ENCODE measurements around the gene BTBD10. TPM values are rescaled to one million over a fixed set of nuclear protein-coding genes. Genes with fewer than 3 reads are reported as not detected.
A peak's percentile ranks its signal among the peaks of the same experiment; 100 is the strongest.

Gene BTBD10
- total RNA-seq, 1 experiment from 2014 or later, result 18.4 TPM

DNA sequence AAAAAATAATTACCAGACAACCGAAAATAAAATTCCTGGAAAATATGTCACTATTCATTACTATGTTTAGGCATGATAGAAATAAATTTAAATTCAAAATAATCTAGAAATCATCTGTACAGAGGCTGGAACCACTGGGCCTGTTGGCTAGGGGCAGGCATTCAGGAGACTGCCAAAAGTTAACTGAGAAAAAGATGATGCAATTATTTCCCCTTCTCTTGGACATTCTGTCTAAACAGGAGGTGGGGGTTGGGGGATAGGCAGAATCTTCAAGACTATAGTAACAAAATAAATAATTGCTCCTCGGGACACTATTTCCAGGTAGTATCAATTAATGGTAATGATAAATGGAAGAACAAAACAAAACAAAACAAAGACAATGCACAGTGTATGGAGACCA, 14.1 kb downstream of the BTBD10 start:
- Histone ChIP-seq H3K4me3 (ENCODE audit: low read depth, low read length, poor library complexity, severe bottlenecking) (no peak overlapping the region), H3K4me1 (ENCODE audit: insufficient read depth, low read length, poor library complexity, severe bottlenecking) (peaks cover 10% of the 10 kb centered on the region), H3K36me3 (ENCODE audit: insufficient read depth, low read length, poor library complexity, severe bottlenecking) (no peaks in the 10 kb centered on the region), H3K9me3 (ENCODE audit: low read depth, low read length, poor library complexity, severe bottlenecking) (no peaks in the 10 kb centered on the region), H3K27me3 (replicated peaks; ENCODE audit: insufficient read depth, low read depth, low read length, poor library complexity) (no peaks in the 10 kb centered on the region), H3K27ac (ENCODE audit: low read depth, low read length, poor library complexity, severe bottlenecking) (no peak overlapping the region)
- TF ChIP-seq, protein P1, sequence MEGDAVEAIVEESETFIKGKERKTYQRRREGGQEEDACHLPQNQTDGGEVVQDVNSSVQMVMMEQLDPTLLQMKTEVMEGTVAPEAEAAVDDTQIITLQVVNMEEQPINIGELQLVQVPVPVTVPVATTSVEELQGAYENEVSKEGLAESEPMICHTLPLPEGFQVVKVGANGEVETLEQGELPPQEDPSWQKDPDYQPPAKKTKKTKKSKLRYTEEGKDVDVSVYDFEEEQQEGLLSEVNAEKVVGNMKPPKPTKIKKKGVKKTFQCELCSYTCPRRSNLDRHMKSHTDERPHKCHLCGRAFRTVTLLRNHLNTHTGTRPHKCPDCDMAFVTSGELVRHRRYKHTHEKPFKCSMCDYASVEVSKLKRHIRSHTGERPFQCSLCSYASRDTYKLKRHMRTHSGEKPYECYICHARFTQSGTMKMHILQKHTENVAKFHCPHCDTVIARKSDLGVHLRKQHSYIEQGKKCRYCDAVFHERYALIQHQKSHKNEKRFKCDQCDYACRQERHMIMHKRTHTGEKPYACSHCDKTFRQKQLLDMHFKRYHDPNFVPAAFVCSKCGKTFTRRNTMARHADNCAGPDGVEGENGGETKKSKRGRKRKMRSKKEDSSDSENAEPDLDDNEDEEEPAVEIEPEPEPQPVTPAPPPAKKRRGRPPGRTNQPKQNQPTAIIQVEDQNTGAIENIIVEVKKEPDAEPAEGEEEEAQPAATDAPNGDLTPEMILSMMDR (conservative IDR thresholded peaks at IDR 0.05; ENCODE audit: low read depth, low read length), result no peak
- no peak for TF ChIP-seq EZH2 (IDR thresholded peaks at IDR 0.05; ENCODE audit: borderline replicate concordance, low read depth, low read length, poor library complexity, severe bottlenecking)
- ChIA-PET POLR2A (ENCODE audit: low non-redundant PET) (no interaction called here), CTCF (no interaction called here)
- BruUV-seq (replicated peaks), result no TSS peak
- intact Hi-C loops (cut with micrococcal nuclease; ENCODE audit: unreplicated experiment), result no loop called here
- DNase-seq (ENCODE audit: low spot score), result no peak

DNA sequence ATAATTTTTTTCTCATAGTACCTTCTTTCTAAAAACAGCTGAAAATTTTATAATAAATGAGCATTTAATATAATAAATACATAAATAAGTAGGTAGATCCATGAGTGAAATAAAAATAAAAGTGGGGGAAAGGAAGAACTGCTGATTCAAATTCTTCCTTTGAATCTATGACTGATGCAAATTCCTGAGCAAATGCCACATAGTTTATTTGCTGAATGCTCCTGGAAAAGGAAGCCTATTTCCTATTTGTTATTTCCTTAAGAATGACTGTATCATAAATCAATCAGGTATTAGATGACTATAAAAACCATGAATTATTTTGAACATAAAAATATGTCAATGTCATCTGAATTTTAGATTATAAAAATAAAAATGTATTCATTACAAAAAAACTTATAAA, 16.6 kb downstream of the BTBD10 start:
- BruUV-seq (replicated peaks), result no TSS peak
- H3K9me3 ChIP-seq (ENCODE audit: low read depth, low read length, poor library complexity, severe bottlenecking), result no peaks in the 10 kb centered on the region
- H3K4me1 ChIP-seq (ENCODE audit: insufficient read depth, low read length, poor library complexity, severe bottlenecking), result peaks cover 10% of the 10 kb centered on the region
- no peaks in the 10 kb centered on the region for H3K27me3 ChIP-seq (replicated peaks; ENCODE audit: insufficient read depth, low read depth, low read length, poor library complexity)
- no peak overlapping the region for H3K27ac ChIP-seq (ENCODE audit: low read depth, low read length, poor library complexity, severe bottlenecking)
- no peaks in the 10 kb centered on the region for H3K36me3 ChIP-seq (ENCODE audit: insufficient read depth, low read length, poor library complexity, severe bottlenecking)
- no peak for DNase-seq (ENCODE audit: low spot score)
- no peak for TF ChIP-seq EZH2 (IDR thresholded peaks at IDR 0.05; ENCODE audit: borderline replicate concordance, low read depth, low read length, poor library complexity, severe bottlenecking)
- TF ChIP-seq, protein P1 (conservative IDR thresholded peaks at IDR 0.05; ENCODE audit: low read depth, low read length), result no peak
- intact Hi-C loops (cut with micrococcal nuclease; ENCODE audit: unreplicated experiment), result no loop called here
- no peak overlapping the region for H3K4me3 ChIP-seq (ENCODE audit: low read depth, low read length, poor library complexity, severe bottlenecking)
- ChIA-PET CTCF (no interaction called here), POLR2A (ENCODE audit: low non-redundant PET) (interaction anchor here (0.6 kb wide), 1 partner anchor 401 kb away, joined by 3 read pairs; no protein-coding TSS in a partner anchor)

DNA sequence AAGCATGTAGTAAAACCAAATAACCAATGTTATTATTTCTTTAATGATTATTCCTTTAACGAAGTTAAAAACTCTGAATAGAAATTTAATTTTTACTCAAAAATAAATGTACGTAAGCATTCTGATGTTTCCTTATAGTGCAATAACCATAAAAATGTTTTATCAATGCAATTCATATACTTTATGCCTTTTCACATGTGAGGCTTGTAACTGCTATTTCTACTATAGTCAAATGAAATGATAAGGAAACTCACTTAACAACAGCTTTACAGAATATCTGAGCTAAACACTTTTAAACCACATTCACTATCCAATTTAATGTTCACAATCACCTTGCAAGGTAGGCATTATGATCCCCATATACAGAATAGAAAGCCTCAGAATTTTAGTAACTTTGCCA, 17.4 kb downstream of the BTBD10 start:
- ChIA-PET CTCF (no interaction called here), POLR2A (ENCODE audit: low non-redundant PET) (no interaction called here)
- DNase-seq (ENCODE audit: low spot score), result no peak
- intact Hi-C loops (cut with micrococcal nuclease; ENCODE audit: unreplicated experiment), result no loop called here
- Histone ChIP-seq H3K4me3 (ENCODE audit: low read depth, low read length, poor library complexity, severe bottlenecking) (no peak overlapping the region), H3K27ac (ENCODE audit: low read depth, low read length, poor library complexity, severe bottlenecking) (no peak overlapping the region), H3K4me1 (ENCODE audit: insufficient read depth, low read length, poor library complexity, severe bottlenecking) (peaks cover 10% of the 10 kb centered on the region), H3K9me3 (ENCODE audit: low read depth, low read length, poor library complexity, severe bottlenecking) (no peaks in the 10 kb centered on the region), H3K36me3 (ENCODE audit: insufficient read depth, low read length, poor library complexity, severe bottlenecking) (no peaks in the 10 kb centered on the region), H3K27me3 (replicated peaks; ENCODE audit: insufficient read depth, low read depth, low read length, poor library complexity) (no peaks in the 10 kb centered on the region)
- BruUV-seq (replicated peaks), result no TSS peak
- TF ChIP-seq EZH2 (IDR thresholded peaks at IDR 0.05; ENCODE audit: borderline replicate concordance, low read depth, low read length, poor library complexity, severe bottlenecking), result no peak

DNA sequence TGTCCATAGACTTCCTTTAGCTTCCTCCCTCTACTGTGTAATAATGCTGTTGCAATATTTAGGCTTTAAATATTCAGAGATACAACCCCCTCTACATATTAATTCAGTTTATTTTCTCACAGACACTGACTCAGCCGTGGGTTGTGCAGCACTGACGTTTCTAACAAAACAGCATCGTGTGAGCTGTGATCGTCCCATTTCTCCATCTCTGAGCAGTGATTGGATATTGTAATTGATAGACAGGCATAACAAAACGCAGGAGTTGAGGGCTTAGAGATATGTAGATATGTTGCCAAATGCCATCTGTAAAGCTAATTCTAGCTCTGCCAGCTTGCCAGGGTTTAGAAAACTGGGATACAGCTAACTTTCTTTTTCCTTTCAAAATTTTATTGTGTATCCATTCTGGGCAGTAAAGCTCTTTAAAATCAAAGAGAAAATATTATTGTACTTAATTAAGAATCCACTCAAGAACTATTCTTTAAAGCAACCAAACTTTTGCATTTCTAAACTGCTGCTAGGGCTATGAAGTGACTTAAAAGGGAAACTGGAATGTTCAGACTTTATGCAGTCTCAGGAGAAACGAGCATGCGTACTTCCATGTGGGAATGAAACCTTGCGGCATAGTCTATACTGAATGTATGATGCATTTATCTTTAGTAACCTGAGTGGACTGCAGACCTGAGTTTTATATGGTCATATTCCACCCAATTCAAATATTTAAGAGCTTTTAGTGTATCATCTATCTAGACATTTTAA, 22.7 kb downstream of the BTBD10 start:
- Histone ChIP-seq H3K9me3 (ENCODE audit: low read depth, low read length, poor library complexity, severe bottlenecking) (no peaks in the 10 kb centered on the region), H3K4me3 (ENCODE audit: low read depth, low read length, poor library complexity, severe bottlenecking) (peak overlapping the region; percentile 26), H3K27ac (ENCODE audit: low read depth, low read length, poor library complexity, severe bottlenecking) (no peak overlapping the region), H3K27me3 (replicated peaks; ENCODE audit: insufficient read depth, low read depth, low read length, poor library complexity) (no peaks in the 10 kb centered on the region), H3K36me3 (ENCODE audit: insufficient read depth, low read length, poor library complexity, severe bottlenecking) (no peaks in the 10 kb centered on the region), H3K4me1 (ENCODE audit: insufficient read depth, low read length, poor library complexity, severe bottlenecking) (no peaks in the 10 kb centered on the region)
- BruUV-seq (replicated peaks), result no TSS peak
- intact Hi-C loops (cut with micrococcal nuclease; ENCODE audit: unreplicated experiment), result no loop called here
- ChIA-PET POLR2A (ENCODE audit: low non-redundant PET) (no interaction called here), CTCF (no interaction called here)
- DNase-seq (ENCODE audit: low spot score), result peak; percentile 78
- TF ChIP-seq, protein P1 (conservative IDR thresholded peaks at IDR 0.05; ENCODE audit: low read depth, low read length), result no peak
- TF ChIP-seq EZH2 (IDR thresholded peaks at IDR 0.05; ENCODE audit: borderline replicate concordance, low read depth, low read length, poor library complexity, severe bottlenecking), result no peak

Measured in A673 (cell line).